Measurements from ENCODE around the gene NTN1.

Gene NTN1

DNA sequence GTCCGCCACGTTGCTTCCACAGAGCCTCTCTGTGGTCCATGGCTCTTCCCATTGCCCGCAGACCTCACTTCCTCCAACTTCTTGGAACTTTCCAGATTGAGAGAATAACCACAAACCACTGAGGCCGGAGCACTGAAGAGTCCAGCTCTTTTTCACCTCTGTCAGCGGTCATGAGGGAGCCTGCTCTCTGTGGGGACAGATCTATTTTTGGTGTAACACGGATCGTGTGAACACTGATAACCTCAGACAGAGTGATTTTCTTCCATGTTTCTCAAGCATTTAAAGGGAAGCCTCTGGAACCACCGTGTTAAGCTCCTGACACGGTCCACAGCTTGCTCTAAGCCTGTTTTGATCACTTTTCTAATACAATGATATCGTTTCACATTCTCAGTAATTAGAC is 49.7 kb downstream of the NTN1 start:
- TF ChIP-seq, protein P1, sequence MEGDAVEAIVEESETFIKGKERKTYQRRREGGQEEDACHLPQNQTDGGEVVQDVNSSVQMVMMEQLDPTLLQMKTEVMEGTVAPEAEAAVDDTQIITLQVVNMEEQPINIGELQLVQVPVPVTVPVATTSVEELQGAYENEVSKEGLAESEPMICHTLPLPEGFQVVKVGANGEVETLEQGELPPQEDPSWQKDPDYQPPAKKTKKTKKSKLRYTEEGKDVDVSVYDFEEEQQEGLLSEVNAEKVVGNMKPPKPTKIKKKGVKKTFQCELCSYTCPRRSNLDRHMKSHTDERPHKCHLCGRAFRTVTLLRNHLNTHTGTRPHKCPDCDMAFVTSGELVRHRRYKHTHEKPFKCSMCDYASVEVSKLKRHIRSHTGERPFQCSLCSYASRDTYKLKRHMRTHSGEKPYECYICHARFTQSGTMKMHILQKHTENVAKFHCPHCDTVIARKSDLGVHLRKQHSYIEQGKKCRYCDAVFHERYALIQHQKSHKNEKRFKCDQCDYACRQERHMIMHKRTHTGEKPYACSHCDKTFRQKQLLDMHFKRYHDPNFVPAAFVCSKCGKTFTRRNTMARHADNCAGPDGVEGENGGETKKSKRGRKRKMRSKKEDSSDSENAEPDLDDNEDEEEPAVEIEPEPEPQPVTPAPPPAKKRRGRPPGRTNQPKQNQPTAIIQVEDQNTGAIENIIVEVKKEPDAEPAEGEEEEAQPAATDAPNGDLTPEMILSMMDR (IDR thresholded peaks at IDR 0.05; ENCODE audit: insufficient read depth, low read length, missing control alignments) = no peak
- POLR2A ChIA-PET = no interaction called here
- H3K4me3 ChIP-seq (ENCODE audit: low read depth, low read length) = no peak overlapping the region
- DNase-seq (ENCODE audit: low read depth, low spot score) = no peak
- CTCF ChIA-PET = no interaction called here

DNA sequence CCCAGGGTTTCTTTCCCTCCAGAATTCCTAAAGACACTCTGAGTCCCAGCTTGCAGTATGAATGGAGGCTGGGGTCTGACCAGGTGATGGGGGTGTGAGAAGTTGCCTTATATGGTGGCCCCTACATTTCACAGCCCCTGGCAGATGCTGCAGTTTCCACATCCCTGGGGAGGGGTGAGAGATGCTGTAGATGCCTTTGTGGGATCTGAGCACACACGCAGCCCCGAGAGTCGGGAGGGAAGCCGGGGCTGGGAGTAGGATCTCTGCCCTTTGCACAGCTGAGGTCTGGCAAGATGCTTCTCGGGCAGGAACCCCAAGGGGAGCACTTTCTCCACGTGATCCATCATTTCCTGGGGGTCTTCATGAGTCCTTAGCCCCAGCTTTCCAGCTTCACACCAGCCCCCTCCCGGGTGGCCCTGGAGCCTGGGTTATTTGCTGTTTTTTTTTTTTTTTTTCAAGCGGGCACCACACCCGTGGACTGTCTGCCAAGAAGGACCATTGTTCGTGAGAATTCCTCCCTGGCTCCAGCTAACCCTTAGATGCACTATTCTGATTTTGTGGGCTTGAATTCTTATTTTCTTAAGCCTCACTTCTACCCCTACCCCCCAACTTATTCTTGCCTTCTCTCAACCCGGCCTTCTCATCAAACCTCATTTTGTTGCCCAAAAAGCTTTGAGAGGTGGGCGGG is 50.6 kb downstream of the NTN1 start:
- no peak overlapping the region for H3K4me3 ChIP-seq (ENCODE audit: low read depth, low read length)
- POLR2A ChIA-PET = no interaction called here
- CTCF ChIA-PET = no interaction called here
- no peak for DNase-seq (ENCODE audit: low read depth, low spot score)
- TF ChIP-seq, protein P1 (IDR thresholded peaks at IDR 0.05; ENCODE audit: insufficient read depth, low read length, missing control alignments) = no peak

DNA sequence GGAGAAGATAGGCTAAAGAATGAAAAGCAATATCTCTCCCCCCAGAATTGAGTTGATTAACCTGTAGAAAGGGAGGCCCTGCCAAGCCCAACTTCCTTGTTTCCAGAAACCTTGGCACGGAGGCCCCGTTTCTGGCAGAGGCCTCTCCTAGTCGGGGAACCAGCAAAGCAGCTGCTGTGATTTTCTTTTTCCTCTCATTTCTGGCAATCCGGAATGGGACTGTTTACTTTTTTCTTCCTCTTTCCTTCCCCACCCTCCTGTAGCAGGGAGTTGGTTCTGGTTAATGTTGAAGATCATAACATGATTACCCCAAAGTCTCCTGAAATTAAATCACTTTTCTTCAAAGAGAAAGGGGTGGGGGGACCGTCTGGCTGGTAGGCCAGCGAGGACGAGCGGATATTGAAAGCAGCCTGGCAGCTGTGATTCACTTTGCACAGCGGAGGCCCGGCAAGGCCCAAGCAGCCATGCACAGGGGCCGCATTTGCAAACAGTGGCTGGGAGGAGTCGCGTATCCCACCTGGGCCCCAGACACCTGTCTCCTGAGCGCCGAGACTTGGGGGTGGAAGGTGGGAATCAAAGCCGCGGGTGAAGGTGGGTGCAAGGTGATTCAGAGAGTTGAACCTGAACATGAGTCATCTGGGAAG is 51.5 kb downstream of the NTN1 start:
- TF ChIP-seq, protein P1 (IDR thresholded peaks at IDR 0.05; ENCODE audit: insufficient read depth, low read length, missing control alignments) = no peak
- POLR2A ChIA-PET = no interaction called here
- CTCF ChIA-PET = no interaction called here
- DNase-seq (ENCODE audit: low read depth, low spot score) = no peak
- no peak overlapping the region for H3K4me3 ChIP-seq (ENCODE audit: low read depth, low read length)

DNA sequence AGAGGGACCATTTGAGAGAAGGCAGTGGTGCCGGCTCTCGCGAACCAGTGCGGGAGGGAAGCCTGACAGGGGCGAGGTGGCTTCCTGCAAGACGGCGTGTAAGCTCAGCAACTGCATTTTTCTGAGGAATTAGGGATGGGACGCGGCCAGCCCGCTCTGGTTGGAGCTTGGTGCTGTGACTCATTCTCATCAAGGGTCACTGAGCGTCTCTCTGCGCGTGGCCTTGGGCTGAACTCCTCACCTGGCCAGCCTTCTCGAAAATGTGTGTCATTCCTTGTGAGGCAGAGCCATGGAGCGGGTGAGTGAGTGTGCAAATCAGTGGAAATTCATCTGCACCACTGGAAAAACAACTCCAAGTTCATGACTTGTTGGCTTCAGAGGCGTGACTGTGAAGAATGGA is 52.8 kb downstream of the NTN1 start:
- DNase-seq (ENCODE audit: low read depth, low spot score) = no peak
- TF ChIP-seq, protein P1 (IDR thresholded peaks at IDR 0.05; ENCODE audit: insufficient read depth, low read length, missing control alignments) = no peak
- ChIA-PET CTCF (no interaction called here), POLR2A (no interaction called here)
- H3K4me3 ChIP-seq (ENCODE audit: low read depth, low read length) = no peak overlapping the region

DNA sequence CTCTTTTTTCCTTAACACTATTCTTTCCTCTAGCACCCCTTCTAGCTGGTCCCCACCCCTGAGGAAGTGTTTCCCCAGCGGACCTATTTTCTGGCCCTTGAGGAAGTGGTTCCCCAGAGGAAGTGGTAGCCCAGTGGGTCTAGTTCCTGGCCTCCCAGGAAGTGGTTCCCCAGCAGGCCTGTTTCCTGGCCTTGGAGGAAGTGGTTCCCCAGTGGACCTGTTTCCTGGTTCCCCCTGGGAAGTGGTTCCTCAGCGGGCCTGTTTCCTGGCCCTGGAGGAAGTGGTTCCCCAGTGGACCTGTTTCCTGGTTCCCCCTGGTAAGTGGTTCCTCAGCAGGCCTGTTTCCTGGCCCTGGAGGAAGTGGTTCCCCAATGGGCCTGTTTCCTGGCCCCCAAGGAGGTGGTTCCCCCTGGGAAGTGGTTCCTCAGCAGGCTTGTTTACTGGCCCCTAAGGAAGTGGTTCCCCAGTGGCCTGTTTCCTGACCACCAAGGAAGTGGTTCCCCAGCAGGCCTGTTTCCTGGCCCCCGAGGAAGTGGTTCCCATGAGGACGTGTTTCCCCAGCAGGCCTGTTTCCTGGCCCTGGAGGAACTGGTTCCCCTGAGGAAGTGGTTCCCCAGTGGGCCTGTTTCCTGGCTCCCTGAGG is 58.3 kb downstream of the NTN1 start:
- H3K4me3 ChIP-seq (ENCODE audit: low read depth, low read length) = no peak overlapping the region
- DNase-seq (ENCODE audit: low read depth, low spot score) = no peak
- POLR2A ChIA-PET = no interaction called here
- CTCF ChIA-PET = no interaction called here
- TF ChIP-seq, protein P1 (IDR thresholded peaks at IDR 0.05; ENCODE audit: insufficient read depth, low read length, missing control alignments) = no peak

DNA sequence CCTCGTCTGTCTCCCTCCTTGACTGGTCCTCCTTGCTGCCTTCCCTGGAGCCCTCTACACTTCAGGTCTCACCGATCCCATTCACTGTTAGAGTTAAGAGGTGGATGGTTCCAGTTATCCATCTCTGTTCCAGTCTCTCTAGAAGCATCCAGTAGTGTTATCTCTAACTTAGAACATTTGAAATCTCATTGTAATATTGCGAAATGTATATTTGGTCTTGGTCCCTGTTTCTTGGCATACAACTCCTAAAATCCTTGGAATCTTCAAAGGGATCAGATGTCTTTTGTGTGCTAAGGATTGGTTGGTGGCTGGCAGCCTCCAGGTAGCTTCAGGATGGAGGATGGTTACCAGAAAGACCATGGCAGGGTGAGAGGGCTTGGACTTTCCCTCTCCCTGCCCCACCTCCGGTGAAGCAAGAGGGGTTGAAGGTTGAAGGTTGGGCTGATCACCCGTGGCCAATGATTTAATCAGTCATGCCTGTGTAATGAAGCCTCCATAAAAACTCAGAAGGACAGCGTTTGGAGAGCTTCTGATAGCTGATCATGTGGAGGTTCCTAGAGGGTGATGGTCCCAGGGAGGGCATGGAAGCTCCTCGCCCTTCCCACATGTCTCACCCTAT is 59.1 kb downstream of the NTN1 start:
- CTCF ChIA-PET = no interaction called here

More for the DNA sequence above, 59.1 kb downstream of the NTN1 start:
- no peak overlapping the region for H3K4me3 ChIP-seq (ENCODE audit: low read depth, low read length)
- TF ChIP-seq, protein P1 (IDR thresholded peaks at IDR 0.05; ENCODE audit: insufficient read depth, low read length, missing control alignments) = no peak
- DNase-seq (ENCODE audit: low read depth, low spot score) = no peak
- POLR2A ChIA-PET = no interaction called here
